SK-N-SH (cell line): ENCODE measurements around the gene HNRNPM. TPM values are rescaled to one million over a fixed set of nuclear protein-coding genes. Genes with fewer than 3 reads are reported as not detected.

Experiments
- CTCF ChIA-PET: fragments of 300-600, 350-600 bp; formaldehyde crosslinking; extraction: SDS; loops from one replicate; lab custom pipeline; 2021; lab: Yijun Ruan, JAX
- POLR2A ChIA-PET: fragments of 350-600 bp; sonication (Branson Sonifier 250); formaldehyde crosslinking; extraction: SDS; loops from one replicate; lab custom pipeline; 2020; ENCODE audit warnings: antibody characterized with exemption, inconsistent platforms; lab: Yijun Ruan, JAX
- DNase-seq: peaks from one replicate; pipeline ENCODE4 v3.0.0; 2012
- H2AFZ ChIP-seq: fragments of 200-600 bp; sonication (generic); 2 replicates; pipeline ENCODE4 v1.8.1; 2016; ENCODE audit warnings: antibody characterized with exemption, mild to moderate bottlenecking, low read depth
- H3F3A ChIP-seq: fragments of 200-600 bp; sonication (generic); replicated peaks from 2 replicates; pipeline ENCODE3; 2016; ENCODE audit warnings: antibody characterized with exemption, mild to moderate bottlenecking; ENCODE audit not compliant: insufficient read depth
- H3K27ac ChIP-seq, 2 experiments: fragments of 200-500 bp in 1 of 2; fragments of 200-600 bp in 1 of 2; sonication (Bioruptor generic) in 1 of 2; sonication (generic), shearing (Covaris generic) in 1 of 2; 2 replicates each; pipeline versions ENCODE4 v1.5.1 to v1.6.1; 2014 to 2016; ENCODE audit warnings: low read depth in 2 of 2, inconsistent platforms in 1 of 2, low read length in 1 of 2, mild to moderate bottlenecking in 1 of 2, mixed read lengths in 1 of 2
- H3K27me3 ChIP-seq: fragments of 200-600 bp; sonication (generic), shearing (Covaris generic); 2 replicates; pipeline ENCODE4 v1.6.1; 2016; ENCODE audit warnings: mixed run types; ENCODE audit not compliant: insufficient read depth
- H3K36me3 ChIP-seq, 2 experiments: fragments of 200-500 bp in 1 of 2; fragments of 200-600 bp in 1 of 2; sonication (Bioruptor generic) in 1 of 2; sonication (generic) in 1 of 2; replicated peaks in 1 of 2; 2 replicates each; pipeline versions ENCODE3 to v1.5.1; 2014 to 2016; ENCODE audit warnings: low read length in 1 of 2, mild to moderate bottlenecking in 1 of 2; ENCODE audit not compliant: insufficient read depth in 2 of 2, control insufficient read depth in 1 of 2
- H3K4me1 ChIP-seq, 2 experiments: fragments of 200-500 bp in 1 of 2; fragments of 200-600 bp in 1 of 2; sonication (Bioruptor generic) in 1 of 2; sonication (generic), shearing (Covaris generic) in 1 of 2; 2 replicates each; pipeline versions ENCODE4 v1.5.1 to v1.6.1; 2014 to 2016; ENCODE audit warnings: low read depth in 1 of 2, low read length in 1 of 2, mixed run types in 1 of 2; ENCODE audit not compliant: insufficient read depth in 2 of 2, control insufficient read depth in 1 of 2
- H3K4me2 ChIP-seq: fragments of 200-600 bp; sonication (generic), shearing (Covaris generic); 2 replicates; pipeline ENCODE4 v1.6.1; 2017; ENCODE audit warnings: mixed run types
- H3K4me3 ChIP-seq, 2 experiments: fragments of 200-500 bp in 1 of 2; fragments of 200-600 bp in 1 of 2; sonication (Bioruptor generic) in 1 of 2; sonication (generic), shearing (Covaris generic) in 1 of 2; 2 replicates each; pipeline versions ENCODE4 v1.5.1 to v1.8.1; 2014 to 2016; ENCODE audit warnings: low read depth in 2 of 2, inconsistent platforms in 1 of 2, low read length in 1 of 2, mild to moderate bottlenecking in 1 of 2, mixed read lengths in 1 of 2, moderate library complexity in 1 of 2
- H3K79me2 ChIP-seq: fragments of 200-600 bp; sonication (generic); 2 replicates; pipeline ENCODE4 v1.8.1; 2017; ENCODE audit warnings: mild to moderate bottlenecking; ENCODE audit not compliant: insufficient read depth
- H3K9ac ChIP-seq: fragments of 200-600 bp; sonication (generic); 2 replicates; pipeline ENCODE4 v1.6.1; 2017; ENCODE audit warnings: mixed run types
- H3K9me2 ChIP-seq: fragments of 200-600 bp; sonication (generic); 2 replicates; pipeline ENCODE4 v1.6.1; 2017; ENCODE audit warnings: mixed run types
- H3K9me3 ChIP-seq: fragments of 200-600 bp; sonication (generic); 2 replicates; pipeline ENCODE4 v1.6.1; 2017; ENCODE audit warnings: mixed run types, mild to moderate bottlenecking, moderate library complexity
- H4K20me1 ChIP-seq: fragments of 200-600 bp; sonication (generic); 2 replicates; pipeline ENCODE4 v1.6.1; 2017; ENCODE audit warnings: mild to moderate bottlenecking, mixed run types; ENCODE audit not compliant: insufficient read depth
- CHD2 ChIP-seq: fragments of 150-350 bp; IDR thresholded peaks from 2 replicates; pipeline ENCODE4 v1.6.1; 2018; ENCODE audit warnings: low read length; ENCODE audit not compliant: partially characterized antibody
- CTCF ChIP-seq: fragments of 200-600 bp; sonication (generic); IDR thresholded peaks from 2 replicates; pipeline ENCODE4 v1.6.1; 2017; ENCODE audit warnings: antibody characterized with exemption, mild to moderate bottlenecking, moderate library complexity
- EP300 ChIP-seq, 2 experiments: IDR thresholded peaks; 2 replicates each; pipeline versions ENCODE4 v1.4.0 to v1.6.1; 2012; ENCODE audit warnings: borderline replicate concordance in 1 of 2, low read depth in 1 of 2, low read length in 1 of 2
- MAX ChIP-seq: IDR thresholded peaks from 2 replicates; pipeline ENCODE4 v1.4.0; 2012; ENCODE audit warnings: low read depth
- PBX3 ChIP-seq: IDR thresholded peaks from 2 replicates; pipeline ENCODE4; 2012
- RFX5 ChIP-seq: IDR thresholded peaks from 2 replicates; pipeline ENCODE4 v1.6.1; 2012; ENCODE audit warnings: mild to moderate bottlenecking, improper control_type of control experiment, low read length
- TAF1 ChIP-seq: IDR thresholded peaks from 2 replicates; pipeline ENCODE4 v1.6.1; 2012; ENCODE audit warnings: low read depth, mild to moderate bottlenecking, low read length, moderate library complexity, borderline replicate concordance
- TEAD4 ChIP-seq: IDR thresholded peaks from 2 replicates; pipeline ENCODE4 v1.4.0; 2012; ENCODE audit warnings: mild to moderate bottlenecking, borderline replicate concordance; ENCODE audit not compliant: insufficient read depth
- ZBTB33 ChIP-seq: IDR thresholded peaks from 2 replicates; pipeline ENCODE4 v1.4.0; 2012; ENCODE audit warnings: low read depth, borderline replicate concordance
- WGBS: methylation state at CpG from one replicate; pipeline ENCODE4 v1.1.6; 2017; ENCODE audit warnings: low lambda C conversion rate; 5-methylcytosine and 5-hydroxymethylcytosine counted together
- polyA plus RNA-seq, 3 experiments: library from polyadenylated mRNA; depleted of rRNA; stranded (reverse); fragments of >200 nt; gene quantifications; 2 replicates each; pipeline ENCODE4 v1.2.3, GENCODE V29; 2012

Gene HNRNPM
- polyA plus RNA-seq, 1 of the 3 experiments (the other 2 are of a cell fraction) = 205 TPM

- H3K4me1 ChIP-seq = no peaks in the 10 kb centered on the region
- peaks cover 4% of the 10 kb centered on the region for H3F3A ChIP-seq
- H3K27ac ChIP-seq = no peak overlapping the region
- TF ChIP-seq RFX5 (no peak), ZBTB33 (no peak), TAF1 (no peak), MAX (no peak), CHD2 (no peak), PBX3 (no peak)
- no peak overlapping the region for H2AFZ ChIP-seq
- H3K9me3 ChIP-seq = no peaks in the 10 kb centered on the region
- H3K9me2 ChIP-seq = no peaks in the 10 kb centered on the region
- no peak overlapping the region for H3K9ac ChIP-seq
- no peak for DNase-seq
- H3K27me3 ChIP-seq = no peaks in the 10 kb centered on the region
- H3K36me3 ChIP-seq = no peaks in the 10 kb centered on the region
- H3K79me2 ChIP-seq = no peaks in the 10 kb centered on the region
- 95% methylated on average over 19 of the region's 41 CpGs for WGBS
- POLR2A ChIA-PET = no interaction called here
- no peak overlapping the region for H3K4me3 ChIP-seq
- no peaks in the 10 kb centered on the region for H4K20me1 ChIP-seq
- CTCF ChIA-PET = interaction anchor here (1.2 to 4.5 kb wide), 2 partner anchors 12 to 145 kb away, joined by 7 to 25 read pairs; no protein-coding TSS in a partner anchor
- H3K4me2 ChIP-seq = no peak overlapping the region
Observed at GRCh38 chr19:8499048-8499833, 54.5 kb downstream of the HNRNPM start.

GRCh38 chr19:8500158-8500557, 55.4 kb downstream of the HNRNPM start:
- ChIA-PET POLR2A (no interaction called here), CTCF (interaction anchor here (0.9 kb wide), 1 partner anchor 13 kb away, joined by 3 read pairs; no protein-coding TSS in a partner anchor)
- WGBS = 90% methylated on average over 7 of the region's 7 CpGs
- no peaks in the 10 kb centered on the region for H3K9me3 ChIP-seq
- H3K36me3 ChIP-seq = no peaks in the 10 kb centered on the region
- H3K9ac ChIP-seq = no peak overlapping the region
- no peaks in the 10 kb centered on the region for H3K4me1 ChIP-seq
- no peak overlapping the region for H3K4me2 ChIP-seq
- no peak overlapping the region for H3K4me3 ChIP-seq
- H3K27me3 ChIP-seq = no peaks in the 10 kb centered on the region
- peaks cover 4% of the 10 kb centered on the region for H3F3A ChIP-seq
- DNase-seq = no peak
- no peaks in the 10 kb centered on the region for H4K20me1 ChIP-seq
- H3K9me2 ChIP-seq = no peaks in the 10 kb centered on the region
- TF ChIP-seq CTCF (no peak), TEAD4 (no peak), EP300 (IDR thresholded peaks at IDR 0.05; ENCODE audit: borderline replicate concordance in 1 of 2, low read depth in 1 of 2, low read length in 1 of 2) (no peak), PBX3 (no peak), ZBTB33 (no peak)
- H3K79me2 ChIP-seq = no peaks in the 10 kb centered on the region
- H3K27ac ChIP-seq = no peak overlapping the region
- H2AFZ ChIP-seq = no peak overlapping the region
